ENCODE results near the gene MADD. TPM values are rescaled to one million over a fixed set of nuclear protein-coding genes. Genes with fewer than 3 reads are reported as not detected.

Gene MADD
- total RNA-seq, 4 donors from 2014 or later: 47.8 to 83.2 (median 72.9) TPM

DNA sequence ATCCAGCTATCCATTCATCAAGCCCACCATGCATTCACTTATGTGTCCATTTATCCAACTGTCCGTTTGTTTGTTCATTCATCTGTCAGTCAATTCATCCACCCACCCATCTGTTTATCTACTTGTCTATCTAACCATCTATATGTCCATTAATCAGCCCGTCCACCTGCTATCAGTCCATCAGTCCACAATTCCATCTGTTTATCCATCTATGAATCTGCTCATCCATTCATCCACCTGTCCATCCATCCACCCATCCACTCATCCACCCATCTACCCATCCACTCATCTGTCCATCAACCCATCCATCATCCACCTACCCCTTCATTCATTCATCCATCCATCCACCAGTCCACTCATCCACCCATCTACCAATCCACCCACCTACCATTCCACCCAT, 109.4 kb downstream of the MADD start:
- H3K27me3 ChIP-seq: no peaks in the 10 kb centered on the region
- peaks cover 0 to 10% (median 1%) of the 10 kb centered on the region in 4 donors for H3K4me1 ChIP-seq
- no peak for DNase-seq
- no peak overlapping the region for H3K4me3 ChIP-seq
- peak overlapping the region in 1 of 4 donors; percentile 88 for H3K27ac ChIP-seq
- H3K9me3 ChIP-seq: no peaks in the 10 kb centered on the region
- TF ChIP-seq POLR2A (IDR thresholded peaks at IDR 0.05): no peak
- TF ChIP-seq, protein P1, sequence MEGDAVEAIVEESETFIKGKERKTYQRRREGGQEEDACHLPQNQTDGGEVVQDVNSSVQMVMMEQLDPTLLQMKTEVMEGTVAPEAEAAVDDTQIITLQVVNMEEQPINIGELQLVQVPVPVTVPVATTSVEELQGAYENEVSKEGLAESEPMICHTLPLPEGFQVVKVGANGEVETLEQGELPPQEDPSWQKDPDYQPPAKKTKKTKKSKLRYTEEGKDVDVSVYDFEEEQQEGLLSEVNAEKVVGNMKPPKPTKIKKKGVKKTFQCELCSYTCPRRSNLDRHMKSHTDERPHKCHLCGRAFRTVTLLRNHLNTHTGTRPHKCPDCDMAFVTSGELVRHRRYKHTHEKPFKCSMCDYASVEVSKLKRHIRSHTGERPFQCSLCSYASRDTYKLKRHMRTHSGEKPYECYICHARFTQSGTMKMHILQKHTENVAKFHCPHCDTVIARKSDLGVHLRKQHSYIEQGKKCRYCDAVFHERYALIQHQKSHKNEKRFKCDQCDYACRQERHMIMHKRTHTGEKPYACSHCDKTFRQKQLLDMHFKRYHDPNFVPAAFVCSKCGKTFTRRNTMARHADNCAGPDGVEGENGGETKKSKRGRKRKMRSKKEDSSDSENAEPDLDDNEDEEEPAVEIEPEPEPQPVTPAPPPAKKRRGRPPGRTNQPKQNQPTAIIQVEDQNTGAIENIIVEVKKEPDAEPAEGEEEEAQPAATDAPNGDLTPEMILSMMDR (IDR thresholded peaks at IDR 0.05): no peak
- no peaks in the 10 kb centered on the region for H3K36me3 ChIP-seq

Other genes with a start within 250 kb of the MADD start
- 100 to 1,000 TPM; 144 to 225 (median 163) TPM for gene ARFGAP2, start 93.3 kb upstream of the MADD start, total RNA-seq
- gene PACSIN3, start 83.7 kb upstream of the MADD start, total RNA-seq: 1 to 10 TPM; 4.3 to 9.1 (median 7.5) TPM
- gene DDB2, start 55.2 kb upstream of the MADD start, total RNA-seq: 10 to 100 TPM; 20.7 to 40.4 (median 33.6) TPM
- 100 to 1,000 TPM in 3 of 4 donors, 10 to 100 TPM in 1; 30.5 to 131 (median 112) TPM for gene ACP2, start 21.3 kb upstream of the MADD start, total RNA-seq
- gene NR1H3, start 12.1 kb upstream of the MADD start, total RNA-seq: 100 to 1,000 TPM in 3 of 4 donors, 10 to 100 TPM in 1; 95.8 to 152 (median 123) TPM
- not detected for gene MYBPC3, start 82.6 kb downstream of the MADD start, total RNA-seq
- gene SPI1, start 108.4 kb downstream of the MADD start, total RNA-seq: 10 to 100 TPM in 1 of 4 donors, 1 to 10 TPM in 3; 2.6 to 27.2 (median 7.8) TPM
- gene SLC39A13, start 138.5 kb downstream of the MADD start, total RNA-seq: 10 to 100 TPM; 19.8 to 56.6 (median 39.6) TPM
- 100 to 1,000 TPM in 1 of 4 donors, 10 to 100 TPM in 3; 47.6 to 121 (median 70.9) TPM for gene PSMC3, start 156.3 kb downstream of the MADD start, total RNA-seq
- gene RAPSN, start 179.0 kb downstream of the MADD start, total RNA-seq: under 1 TPM in 2 of 4 donors, not detected in 2; 0.54 to 0.76 TPM